Measurements from ENCODE around the gene SLC22A14. TPM values are rescaled to one million over a fixed set of nuclear protein-coding genes. Genes with fewer than 3 reads are reported as not detected.
"Not testable (repeated sequence)": the region's sequence is repeated elsewhere in the genome, so short reads cannot be mapped to it uniquely, and the experiment has no call there.

SLC22A14 gene
- total and polyA plus RNA-seq, 12 donors: 0.06 to 0.37 (median 0.23) TPM; not detected in 8

- no peak for ATAC-seq
- TF ChIP-seq, protein P1, sequence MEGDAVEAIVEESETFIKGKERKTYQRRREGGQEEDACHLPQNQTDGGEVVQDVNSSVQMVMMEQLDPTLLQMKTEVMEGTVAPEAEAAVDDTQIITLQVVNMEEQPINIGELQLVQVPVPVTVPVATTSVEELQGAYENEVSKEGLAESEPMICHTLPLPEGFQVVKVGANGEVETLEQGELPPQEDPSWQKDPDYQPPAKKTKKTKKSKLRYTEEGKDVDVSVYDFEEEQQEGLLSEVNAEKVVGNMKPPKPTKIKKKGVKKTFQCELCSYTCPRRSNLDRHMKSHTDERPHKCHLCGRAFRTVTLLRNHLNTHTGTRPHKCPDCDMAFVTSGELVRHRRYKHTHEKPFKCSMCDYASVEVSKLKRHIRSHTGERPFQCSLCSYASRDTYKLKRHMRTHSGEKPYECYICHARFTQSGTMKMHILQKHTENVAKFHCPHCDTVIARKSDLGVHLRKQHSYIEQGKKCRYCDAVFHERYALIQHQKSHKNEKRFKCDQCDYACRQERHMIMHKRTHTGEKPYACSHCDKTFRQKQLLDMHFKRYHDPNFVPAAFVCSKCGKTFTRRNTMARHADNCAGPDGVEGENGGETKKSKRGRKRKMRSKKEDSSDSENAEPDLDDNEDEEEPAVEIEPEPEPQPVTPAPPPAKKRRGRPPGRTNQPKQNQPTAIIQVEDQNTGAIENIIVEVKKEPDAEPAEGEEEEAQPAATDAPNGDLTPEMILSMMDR (IDR thresholded peaks at IDR 0.05): no peak
- no peaks in the 10 kb centered on the region for H3K27me3 ChIP-seq
Measured at GRCh38 chr3:38284756-38285150, 2.7 kb downstream of the SLC22A14 start.

GRCh38 chr3:38289286-38290217 lies 7.5 kb downstream of the SLC22A14 start:
- ATAC-seq; DNase-seq; H3K9me3 ChIP-seq; H3K4me3 ChIP-seq; H3K4me1 ChIP-seq; H3K27ac ChIP-seq; H3K27me3 ChIP-seq; intact Hi-C loops (cut with DNase I); H3K36me3 ChIP-seq: not testable (repeated sequence)
- 93 to 94% methylated on average over 16 of the region's 16 CpGs for WGBS, 2 donors

More at GRCh38 chr3:38284756-38285150, 2.7 kb downstream of the SLC22A14 start:
- intact Hi-C loops (cut with DNase I): loop anchor here in 1 of 10 donors (5.0 kb wide), 1 partner anchor 388 kb away; no protein-coding TSS in a partner anchor
- H3K4me3 ChIP-seq: no peak overlapping the region
- DNase-seq: no peak
- H3K9me3 ChIP-seq: no peaks in the 10 kb centered on the region
- WGBS, 2 donors: 94% methylated on average over 6 of the region's 6 CpGs
- H3K27ac ChIP-seq: no peak overlapping the region
- H3K36me3 ChIP-seq: no peaks in the 10 kb centered on the region
- H3K4me1 ChIP-seq: no peaks in the 10 kb centered on the region

- H3K27ac ChIP-seq; H3K27me3 ChIP-seq; H3K36me3 ChIP-seq; H3K9me3 ChIP-seq; ATAC-seq; H3K4me1 ChIP-seq; intact Hi-C loops (cut with DNase I); H3K4me3 ChIP-seq; DNase-seq: not testable (repeated sequence)
- WGBS, 2 donors: 86% methylated on average over 4 of the region's 4 CpGs
Measured at GRCh38 chr3:38297053-38297452, 15.0 kb downstream of the SLC22A14 start.

- Histone ChIP-seq H3K4me1 (no peaks in the 10 kb centered on the region), H3K36me3 (no peaks in the 10 kb centered on the region), H3K27ac (no peak overlapping the region), H3K4me3 (no peak overlapping the region), H3K27me3 (no peaks in the 10 kb centered on the region), H3K9me3 (peaks cover 0 to 8% (median 0%) of the 10 kb centered on the region in 11 donors)
- intact Hi-C loops (cut with DNase I): no loop called here
- DNase-seq (no peak), ATAC-seq (no peak)
- TF ChIP-seq, protein P1 (IDR thresholded peaks at IDR 0.05): no peak
Measured at GRCh38 chr3:38297537-38297936, 15.4 kb downstream of the SLC22A14 start.

DNA sequence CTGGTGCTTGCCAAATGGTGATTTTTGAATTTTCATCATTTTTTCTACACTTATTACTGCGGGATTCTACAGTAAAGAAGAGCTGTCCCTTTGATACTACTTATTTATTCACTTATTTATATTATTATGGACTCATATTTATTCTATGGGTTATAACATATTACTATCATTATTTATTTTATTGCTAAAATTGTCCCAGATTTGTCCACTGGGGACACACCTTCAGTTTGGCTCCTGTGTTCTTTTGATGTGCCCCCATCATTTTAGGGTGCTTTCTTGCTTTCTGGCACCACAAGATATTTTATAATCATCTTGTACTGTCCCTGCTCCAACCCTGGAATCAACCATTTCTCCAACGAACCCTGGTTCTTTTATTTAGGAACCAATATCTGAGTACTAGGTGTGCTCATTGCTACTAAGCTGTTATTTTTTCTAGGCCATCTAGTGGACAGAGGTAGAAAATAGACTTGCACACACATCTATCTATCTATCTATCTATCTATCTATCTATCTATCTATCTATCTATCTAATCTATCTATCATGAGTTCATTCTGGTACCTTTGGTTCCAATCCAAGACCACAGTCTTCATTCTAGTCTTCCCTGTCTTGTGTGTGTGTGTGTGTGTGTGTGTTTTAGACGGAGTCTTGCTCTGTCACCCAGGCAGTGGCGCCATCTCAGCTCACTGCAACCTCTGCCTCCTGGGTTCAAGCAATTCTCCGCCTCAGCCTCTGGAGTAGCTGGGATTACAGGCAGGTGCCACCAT lies 16.0 kb downstream of the SLC22A14 start:
- intact Hi-C loops (cut with DNase I): no loop called here

More for the DNA sequence above, 16.0 kb downstream of the SLC22A14 start:
- TF ChIP-seq, protein P1 (IDR thresholded peaks at IDR 0.05): peak in 6 of 9 donors; percentile 5 to 44 (median 10)
- Histone ChIP-seq H3K27ac (no peak overlapping the region), H3K27me3 (no peaks in the 10 kb centered on the region), H3K36me3 (no peaks in the 10 kb centered on the region), H3K9me3 (peaks cover 0 to 8% (median 0%) of the 10 kb centered on the region in 11 donors), H3K4me3 (no peak overlapping the region), H3K4me1 (no peaks in the 10 kb centered on the region)
- 83 to 85% methylated on average over 5 of the region's 5 CpGs for WGBS, 2 donors
- no peak for ATAC-seq
- DNase-seq: no peak

All from heart right ventricle (tissue), 16 donors.